Activated naive CD4-positive, alpha-beta T cell treated with anti-CD3 and anti-CD28 coated beads, Interleukin-2, amount 50 U/mL, for 24 hours (primary cell): Measurements from ENCODE around the gene TAOK1.
"Not testable (repeated sequence)": the region's sequence is repeated elsewhere in the genome, so short reads cannot be mapped to it uniquely, and the experiment has no call there.

Experiments used
- H3K27ac Mint-ChIP-seq: one replicate; pipeline ENCODE4 v1.8.0; 2021; ENCODE audit warnings: mild to moderate bottlenecking, mixed read lengths
- H3K27me3 Mint-ChIP-seq: one replicate; pipeline ENCODE4 v1.8.0; 2021; ENCODE audit warnings: mixed read lengths
- H3K36me3 Mint-ChIP-seq: one replicate; pipeline ENCODE4 v1.8.0; 2021; ENCODE audit warnings: mixed read lengths
- H3K4me1 Mint-ChIP-seq: one replicate; pipeline ENCODE4 v1.8.0; 2021; ENCODE audit warnings: mixed read lengths
- H3K4me3 Mint-ChIP-seq: one replicate; pipeline ENCODE4 v1.8.0; 2021; ENCODE audit warnings: mild to moderate bottlenecking, mixed read lengths
- H3K9me3 Mint-ChIP-seq: one replicate; pipeline ENCODE4 v1.8.0; 2021; ENCODE audit warnings: mixed read lengths

TAOK1 gene

DNA sequence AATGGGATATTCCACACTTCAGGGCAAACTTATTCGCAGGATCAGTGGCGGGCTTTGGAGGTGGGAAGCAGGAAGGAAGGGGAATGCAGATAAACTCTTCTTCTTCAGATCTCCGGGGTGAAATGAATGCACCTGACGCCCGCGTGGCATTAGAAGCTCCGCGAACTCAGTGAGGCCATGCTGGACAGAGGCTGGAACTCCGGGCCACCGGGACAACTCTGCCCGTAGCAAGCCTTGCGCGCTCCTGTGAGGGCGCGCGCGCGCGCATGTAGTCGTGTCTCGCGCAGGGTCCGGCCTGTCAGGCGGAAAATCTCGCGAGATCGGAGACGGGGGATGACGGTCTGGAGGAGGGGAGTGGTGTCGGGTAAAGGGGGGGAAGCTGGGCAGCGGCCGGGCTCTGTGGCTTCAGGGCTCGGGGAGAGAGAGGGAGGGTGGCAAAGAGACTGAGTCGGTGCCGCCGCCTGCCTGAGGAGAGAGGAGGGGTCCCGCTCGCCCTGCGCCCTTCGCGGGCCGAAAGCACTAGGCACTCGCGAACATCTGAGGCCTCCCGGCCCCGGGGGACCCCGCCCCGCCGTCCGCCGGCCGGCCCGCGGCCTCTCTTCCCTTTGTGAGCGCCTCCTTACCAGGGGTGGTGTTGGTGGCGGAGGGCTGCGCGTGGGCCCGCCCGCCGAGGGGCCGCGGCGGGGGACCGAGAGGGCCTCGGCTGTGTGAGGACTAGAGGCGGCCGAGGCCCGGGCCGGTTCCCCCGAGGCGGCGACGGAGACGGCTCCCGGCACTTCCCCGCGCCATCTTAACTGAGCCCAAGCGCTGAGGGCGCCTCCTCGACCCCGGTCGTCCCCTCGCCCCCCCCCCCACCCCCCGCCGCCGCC, at the start of gene TAOK1:
TSS of gene TAOK1 (plus strand) at position 382 of the 869 bp plus-strand sequence. CDS start 61,186 bp downstream, outside the sequence.
- H3K27me3 Mint-ChIP-seq = no peaks in the 10 kb centered on the region
- peaks cover 43% of the 10 kb centered on the region for H3K4me1 Mint-ChIP-seq
- H3K4me3 Mint-ChIP-seq = peak within 1 kb of the TSS; percentile 95
- H3K36me3 Mint-ChIP-seq = peaks cover 5% of the 10 kb centered on the region
- H3K27ac Mint-ChIP-seq = peak within 1 kb of the TSS; percentile 96
- H3K9me3 Mint-ChIP-seq = no peaks in the 10 kb centered on the region

DNA sequence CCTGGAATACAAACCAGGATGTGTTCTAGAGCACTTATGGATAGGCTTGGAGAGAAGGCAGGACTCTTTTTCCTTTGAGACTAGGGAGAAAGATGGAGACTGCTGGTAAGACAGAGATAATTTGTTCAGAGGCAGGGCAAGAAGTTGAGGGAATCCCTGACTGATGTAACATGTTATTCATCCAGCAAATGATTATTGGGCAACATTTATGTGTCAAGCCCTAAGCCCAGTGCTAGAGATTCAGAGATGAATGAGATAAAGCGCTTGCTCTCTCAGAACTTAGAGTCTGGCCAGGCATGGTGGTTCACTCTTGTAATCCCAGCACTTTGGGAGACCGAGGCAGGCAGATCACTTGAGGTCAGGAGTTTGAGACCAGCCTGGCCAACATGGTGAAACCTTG, 48.4 kb upstream of the TAOK1 start:
- H3K27ac Mint-ChIP-seq = no peak overlapping the region
- H3K4me1 Mint-ChIP-seq = no peaks in the 10 kb centered on the region
- H3K4me3 Mint-ChIP-seq = no peak overlapping the region
- H3K36me3 Mint-ChIP-seq = no peaks in the 10 kb centered on the region
- H3K9me3 Mint-ChIP-seq = no peaks in the 10 kb centered on the region
- H3K27me3 Mint-ChIP-seq = no peaks in the 10 kb centered on the region

DNA sequence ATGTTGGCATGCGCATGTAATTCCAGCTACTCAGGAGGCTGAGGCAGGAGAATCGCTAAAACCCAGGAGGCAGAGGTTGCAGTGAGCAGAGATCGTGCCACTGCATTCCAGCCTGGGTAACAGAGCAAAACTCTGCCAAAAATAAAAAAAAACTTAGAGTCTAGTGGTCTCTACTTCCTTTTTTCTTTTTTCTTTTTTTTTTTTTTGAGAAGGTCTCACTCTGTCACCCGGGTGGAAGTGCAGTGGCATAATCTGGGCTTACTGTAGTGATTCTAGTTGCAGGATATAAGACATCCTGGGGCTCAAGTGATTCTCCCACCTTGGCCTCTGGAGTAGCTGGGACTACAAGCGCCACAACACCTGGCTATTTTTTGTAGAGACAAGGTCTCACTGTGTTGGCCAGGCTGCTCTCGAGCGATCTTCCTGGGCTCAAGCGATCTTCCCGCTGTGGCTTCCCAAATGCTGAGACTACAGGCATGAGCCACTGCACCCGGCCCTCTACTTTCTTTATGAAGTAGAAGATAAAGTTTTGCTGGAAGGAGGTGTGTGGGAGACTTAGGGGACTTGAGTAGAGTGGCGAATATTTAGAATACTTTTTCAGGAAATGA, 47.9 kb upstream of the TAOK1 start:
- no peaks in the 10 kb centered on the region for H3K36me3 Mint-ChIP-seq
- no peak overlapping the region for H3K27ac Mint-ChIP-seq
- no peak overlapping the region for H3K4me3 Mint-ChIP-seq
- H3K27me3 Mint-ChIP-seq = no peaks in the 10 kb centered on the region
- no peaks in the 10 kb centered on the region for H3K4me1 Mint-ChIP-seq
- H3K9me3 Mint-ChIP-seq = no peaks in the 10 kb centered on the region

DNA sequence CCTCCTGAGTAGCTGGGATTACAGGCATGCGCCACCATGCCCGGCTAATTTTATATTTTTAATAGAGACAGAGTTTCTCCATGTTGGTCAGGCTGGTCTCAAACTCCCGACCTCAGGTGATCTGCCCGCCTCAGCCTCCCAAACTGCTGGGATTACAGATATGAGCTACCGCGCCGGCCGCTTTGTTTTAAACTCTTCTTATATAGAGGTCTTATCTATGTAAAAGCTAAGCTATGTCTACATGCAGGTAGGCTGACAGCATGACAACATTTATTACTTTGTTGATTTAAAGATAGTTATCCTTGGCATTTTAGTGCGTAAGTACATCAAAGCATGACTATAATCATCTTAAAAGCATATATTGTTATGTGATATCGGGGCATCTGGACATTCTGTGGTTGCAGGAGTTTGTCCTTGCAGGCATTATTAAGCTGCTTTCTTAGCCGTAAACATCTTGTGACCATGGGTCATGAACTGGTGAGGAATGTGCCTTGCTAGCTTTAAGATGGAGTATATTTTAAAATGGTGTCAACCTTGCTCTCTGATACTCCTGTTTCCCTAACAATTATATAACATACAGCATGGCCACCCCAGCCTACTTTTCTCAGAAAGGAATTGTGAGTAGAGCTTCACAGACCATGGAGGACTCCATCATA, 45.8 kb upstream of the TAOK1 start:
- Mint-ChIP-seq H3K4me3 (no peak overlapping the region), H3K4me1 (no peaks in the 10 kb centered on the region), H3K27me3 (no peaks in the 10 kb centered on the region), H3K9me3 (no peaks in the 10 kb centered on the region), H3K27ac (no peak overlapping the region), H3K36me3 (no peaks in the 10 kb centered on the region)

DNA sequence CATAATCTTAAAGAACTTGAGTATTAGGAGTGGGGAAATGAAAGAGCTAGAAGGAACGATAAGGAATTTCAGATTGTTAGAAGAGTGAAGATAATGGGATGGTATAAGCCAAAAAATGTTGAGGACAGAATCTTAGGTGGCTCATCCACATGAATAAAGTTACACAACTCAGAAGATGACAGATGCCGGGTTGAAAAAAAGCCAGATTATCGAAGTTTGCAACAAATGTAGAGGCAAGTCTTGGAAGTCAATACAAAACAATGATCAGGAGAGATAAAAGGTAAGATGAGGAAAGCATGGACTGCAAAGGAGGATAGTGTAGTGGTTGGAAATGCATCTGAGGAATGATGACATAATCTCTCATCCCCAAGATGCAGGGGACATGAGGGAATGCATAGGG, 45.1 kb upstream of the TAOK1 start:
- no peaks in the 10 kb centered on the region for H3K4me1 Mint-ChIP-seq
- H3K36me3 Mint-ChIP-seq = no peaks in the 10 kb centered on the region
- peaks cover 1% of the 10 kb centered on the region for H3K27me3 Mint-ChIP-seq
- no peak overlapping the region for H3K4me3 Mint-ChIP-seq
- no peaks in the 10 kb centered on the region for H3K9me3 Mint-ChIP-seq
- no peak overlapping the region for H3K27ac Mint-ChIP-seq

DNA sequence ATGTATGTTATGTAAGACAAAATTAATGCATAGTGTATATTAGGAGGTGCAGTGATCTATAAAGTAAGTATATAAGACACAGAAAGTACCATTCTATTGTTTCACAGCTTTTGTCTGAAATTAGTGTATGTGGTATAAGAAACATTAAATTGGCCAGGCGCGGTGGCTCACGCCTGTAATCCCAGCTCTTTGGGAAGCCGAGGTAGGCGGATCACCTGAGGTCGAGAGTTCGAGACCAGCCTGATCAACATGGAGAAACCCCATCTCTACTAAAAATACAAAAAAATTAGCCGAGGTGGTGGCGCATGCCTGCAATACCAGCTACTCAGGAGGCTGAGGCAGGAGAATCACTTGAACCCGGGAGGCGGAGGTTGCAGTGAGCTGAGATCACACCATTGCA, 44.7 kb upstream of the TAOK1 start:
- H3K4me3 Mint-ChIP-seq, H3K4me1 Mint-ChIP-seq, H3K36me3 Mint-ChIP-seq, H3K27me3 Mint-ChIP-seq, H3K27ac Mint-ChIP-seq, H3K9me3 Mint-ChIP-seq: not testable (repeated sequence)

DNA sequence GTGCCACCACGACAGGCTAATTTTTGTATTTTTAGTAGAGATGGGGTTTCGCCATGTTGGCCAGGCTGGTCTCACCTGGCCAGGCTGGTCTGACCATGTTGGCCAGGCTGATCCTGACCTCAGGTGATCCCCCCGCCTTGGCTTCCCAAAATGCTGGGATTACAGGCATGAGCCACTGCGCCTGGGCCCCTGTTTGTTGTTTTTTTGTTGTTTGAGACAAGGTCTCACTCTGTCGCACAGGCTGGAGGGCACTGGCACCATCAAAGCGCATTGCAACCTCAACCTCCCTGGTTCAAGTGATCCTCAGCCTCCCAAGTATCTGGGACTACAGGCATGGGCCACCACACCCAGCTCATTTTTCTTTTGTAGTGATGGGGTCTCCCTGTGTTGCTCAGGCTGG, 43.7 kb upstream of the TAOK1 start:
- Mint-ChIP-seq H3K36me3 (no peaks in the 10 kb centered on the region), H3K27me3 (peaks cover 1% of the 10 kb centered on the region), H3K4me3 (no peak overlapping the region), H3K4me1 (no peaks in the 10 kb centered on the region), H3K9me3 (no peaks in the 10 kb centered on the region), H3K27ac (no peak overlapping the region)

DNA sequence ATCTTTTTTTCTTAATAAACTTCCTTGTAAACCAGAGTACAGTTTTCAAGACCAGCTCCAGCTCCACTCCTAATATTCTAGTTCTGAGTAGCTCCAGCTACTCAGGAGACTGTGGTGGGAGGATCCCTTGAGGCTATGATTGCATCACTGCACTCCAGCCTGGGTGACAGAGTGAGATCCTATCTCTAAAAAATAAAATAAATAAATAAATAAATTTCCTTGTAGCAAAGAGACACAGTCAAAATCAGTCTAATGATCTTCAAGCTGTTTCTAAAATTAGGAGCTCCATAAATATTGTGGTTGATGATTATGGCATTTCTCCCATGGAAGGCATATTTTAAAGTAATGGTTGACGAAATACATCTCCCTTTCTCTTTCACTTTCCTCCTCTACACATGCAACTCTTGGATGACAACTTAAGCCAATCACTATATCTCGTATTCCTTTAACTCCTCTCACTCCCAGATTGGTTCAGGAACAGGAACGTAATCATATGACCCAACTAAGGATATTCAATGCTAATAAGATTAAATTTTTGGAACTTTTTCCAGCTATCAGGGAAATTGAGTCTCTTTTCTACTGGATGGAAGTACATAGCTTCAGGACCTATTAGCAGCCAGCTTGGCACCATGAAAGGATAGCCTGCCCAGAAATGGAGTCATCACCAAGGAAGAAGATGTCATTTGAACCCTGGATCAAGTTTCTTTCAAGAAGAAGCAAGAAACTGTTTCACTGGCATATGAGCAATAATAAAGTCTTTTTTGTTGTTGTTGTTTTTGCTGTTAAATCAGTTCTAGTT, 42.1 kb upstream of the TAOK1 start:
- no peak overlapping the region for H3K27ac Mint-ChIP-seq
- H3K4me3 Mint-ChIP-seq = no peak overlapping the region
- H3K27me3 Mint-ChIP-seq = peaks cover 1% of the 10 kb centered on the region
- no peaks in the 10 kb centered on the region for H3K4me1 Mint-ChIP-seq
- H3K36me3 Mint-ChIP-seq = no peaks in the 10 kb centered on the region
- H3K9me3 Mint-ChIP-seq = no peaks in the 10 kb centered on the region

DNA sequence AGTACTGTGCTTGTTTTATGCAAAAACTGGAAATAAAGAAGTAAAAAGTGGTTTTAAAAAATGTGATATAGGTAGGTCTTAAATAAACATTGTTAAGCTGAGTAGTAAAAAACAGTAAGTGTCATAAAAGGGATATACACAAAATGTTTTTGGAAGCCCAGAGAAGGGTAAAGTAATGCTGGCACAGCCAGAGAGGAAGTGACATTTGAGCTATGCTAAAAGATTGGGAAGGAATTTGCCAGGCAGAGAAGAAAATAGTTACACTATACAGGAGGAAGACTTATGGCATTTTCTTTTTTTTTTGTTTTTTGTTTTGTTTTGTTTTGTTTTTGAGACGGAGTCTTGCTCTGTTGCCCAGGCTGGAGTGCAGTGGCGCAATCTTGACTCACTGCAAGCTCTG, 40.8 kb upstream of the TAOK1 start:
- H3K27me3 Mint-ChIP-seq = peaks cover 1% of the 10 kb centered on the region
- no peak overlapping the region for H3K27ac Mint-ChIP-seq

DNA sequence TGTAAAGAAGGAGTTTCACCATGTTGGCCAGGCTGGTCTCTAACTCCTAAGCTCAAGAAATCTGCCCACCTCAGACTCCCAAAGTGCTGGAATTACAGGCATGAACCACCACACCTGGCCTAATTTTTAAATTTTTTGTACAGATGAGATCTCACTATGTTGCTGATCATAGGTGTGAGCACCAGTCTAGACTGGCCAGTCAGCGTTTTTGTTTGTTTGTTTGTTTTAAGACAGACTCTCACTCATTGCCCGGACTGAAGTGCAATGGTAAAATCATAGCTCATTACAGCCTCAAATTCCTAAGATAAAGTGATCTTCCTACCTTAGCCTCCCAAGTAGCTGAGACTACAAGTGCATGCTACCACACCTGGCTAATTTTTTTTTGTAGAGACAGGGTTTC, 38.0 kb upstream of the TAOK1 start:
- Mint-ChIP-seq H3K27ac (no peak overlapping the region), H3K4me3 (no peak overlapping the region), H3K36me3 (no peaks in the 10 kb centered on the region), H3K9me3 (no peaks in the 10 kb centered on the region), H3K27me3 (peaks cover 1% of the 10 kb centered on the region), H3K4me1 (no peaks in the 10 kb centered on the region)

More for the DNA sequence above, 40.8 kb upstream of the TAOK1 start:
- Mint-ChIP-seq H3K4me3 (no peak overlapping the region), H3K9me3 (no peaks in the 10 kb centered on the region), H3K36me3 (no peaks in the 10 kb centered on the region), H3K4me1 (no peaks in the 10 kb centered on the region)

DNA sequence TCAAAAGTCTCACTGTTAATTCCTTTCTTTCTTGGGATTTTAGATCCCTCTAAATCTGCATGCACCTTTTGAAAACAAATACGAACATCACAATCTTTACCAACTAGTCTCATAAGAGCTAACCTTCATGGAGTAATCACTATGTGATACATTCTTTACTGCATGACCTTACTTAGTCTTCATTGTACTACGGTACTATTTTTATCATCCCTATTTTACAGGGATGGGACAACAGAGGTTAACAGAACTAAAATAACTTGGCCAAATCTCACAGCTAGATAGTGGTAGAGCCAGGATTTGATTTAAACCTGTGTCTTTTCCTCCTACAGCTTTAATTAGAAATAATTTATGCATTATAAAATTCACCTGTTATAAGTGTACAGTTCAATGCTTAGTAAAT, 32.9 kb upstream of the TAOK1 start:
- no peaks in the 10 kb centered on the region for H3K36me3 Mint-ChIP-seq
- no peaks in the 10 kb centered on the region for H3K9me3 Mint-ChIP-seq
- H3K27ac Mint-ChIP-seq = no peak overlapping the region
- no peaks in the 10 kb centered on the region for H3K4me1 Mint-ChIP-seq
- no peak overlapping the region for H3K4me3 Mint-ChIP-seq
- no peaks in the 10 kb centered on the region for H3K27me3 Mint-ChIP-seq

DNA sequence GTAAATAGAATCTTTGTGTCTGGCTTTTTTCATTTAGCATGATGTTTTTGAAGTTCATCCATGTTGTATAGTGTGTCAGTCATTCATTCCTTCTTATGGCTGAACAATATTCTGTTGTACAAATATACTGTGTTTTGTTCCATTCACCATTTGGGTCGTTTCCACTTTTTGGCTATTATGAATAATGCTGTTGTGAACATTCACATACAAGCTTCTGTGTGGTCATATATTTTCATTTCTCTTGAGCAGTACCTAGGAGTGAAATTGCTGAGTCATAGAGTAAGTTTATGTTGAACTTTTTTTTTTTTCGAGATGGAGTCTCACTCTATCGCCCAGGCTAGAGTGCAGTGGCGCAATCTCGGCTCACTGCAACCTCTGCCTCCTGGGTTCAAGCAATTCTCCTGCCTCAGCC, 32.3 kb upstream of the TAOK1 start:
- no peaks in the 10 kb centered on the region for H3K4me1 Mint-ChIP-seq
- H3K36me3 Mint-ChIP-seq = no peaks in the 10 kb centered on the region
- no peaks in the 10 kb centered on the region for H3K27me3 Mint-ChIP-seq
- no peak overlapping the region for H3K27ac Mint-ChIP-seq
- H3K9me3 Mint-ChIP-seq = no peaks in the 10 kb centered on the region
- H3K4me3 Mint-ChIP-seq = no peak overlapping the region

DNA sequence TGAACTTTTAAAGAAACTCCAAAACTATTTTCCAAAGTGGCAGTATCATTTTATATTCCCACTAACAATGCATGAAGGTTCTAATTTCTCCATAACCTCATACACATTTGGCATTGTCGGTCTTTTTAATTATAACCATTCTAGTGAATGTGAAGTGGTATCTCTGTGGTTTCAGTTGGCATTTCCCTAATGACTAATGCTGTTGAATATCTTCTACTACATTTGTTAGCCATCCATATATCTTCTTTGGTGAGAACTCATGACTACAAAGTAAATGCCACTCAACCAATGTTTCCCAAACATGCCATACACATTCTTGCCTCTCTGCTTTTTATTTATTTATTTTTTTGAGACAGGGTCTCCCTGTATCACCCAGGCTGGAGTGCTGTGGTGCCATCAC, 31.7 kb upstream of the TAOK1 start:
- no peak overlapping the region for H3K4me3 Mint-ChIP-seq

DNA sequence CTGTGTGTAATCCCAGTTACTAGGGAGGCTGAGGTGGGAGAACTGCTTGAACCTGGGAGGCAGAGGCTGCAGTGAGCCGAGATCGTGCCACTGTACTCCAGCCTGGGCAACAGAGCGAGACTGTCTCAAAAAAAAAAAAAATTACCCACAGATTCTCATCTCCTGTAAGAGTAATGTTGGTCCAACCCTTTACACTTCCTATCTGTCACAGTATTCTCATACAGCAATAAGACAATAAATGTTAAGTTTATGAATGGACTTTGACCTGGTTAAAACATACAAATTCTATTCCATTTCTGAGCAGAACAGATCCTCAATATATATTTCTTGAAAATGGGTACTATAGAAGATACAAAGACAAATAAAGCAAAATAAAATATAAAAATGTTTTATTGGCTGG, 30.4 kb upstream of the TAOK1 start:
- no peaks in the 10 kb centered on the region for H3K36me3 Mint-ChIP-seq
- no peaks in the 10 kb centered on the region for H3K27me3 Mint-ChIP-seq
- no peak overlapping the region for H3K27ac Mint-ChIP-seq
- H3K9me3 Mint-ChIP-seq = no peaks in the 10 kb centered on the region
- H3K4me3 Mint-ChIP-seq = no peak overlapping the region
- H3K4me1 Mint-ChIP-seq = no peaks in the 10 kb centered on the region

More for the DNA sequence above, 31.7 kb upstream of the TAOK1 start:
- Mint-ChIP-seq H3K4me1 (no peaks in the 10 kb centered on the region), H3K9me3 (no peaks in the 10 kb centered on the region), H3K27me3 (no peaks in the 10 kb centered on the region), H3K27ac (no peak overlapping the region), H3K36me3 (no peaks in the 10 kb centered on the region)

DNA sequence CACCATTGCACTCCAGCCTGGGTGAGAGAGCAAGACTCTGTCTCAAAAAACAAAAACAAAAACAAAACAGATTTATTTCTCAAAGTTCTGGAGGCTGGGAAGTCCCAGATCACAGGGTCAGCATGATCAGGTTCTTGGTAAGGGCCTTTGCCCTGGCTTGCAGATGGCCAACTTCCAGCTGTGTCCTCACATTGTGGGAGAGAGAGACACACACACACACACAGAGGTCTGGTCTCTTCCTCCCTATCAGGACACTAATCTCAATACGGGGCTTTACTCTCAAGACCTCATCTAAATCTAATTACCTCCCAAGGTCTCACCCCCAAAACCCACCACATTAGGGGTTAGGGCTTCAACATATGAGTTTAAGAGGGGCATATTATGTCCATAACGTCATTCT, 26.4 kb upstream of the TAOK1 start:
- Mint-ChIP-seq H3K27me3 (no peaks in the 10 kb centered on the region), H3K27ac (no peak overlapping the region), H3K4me3 (no peak overlapping the region), H3K9me3 (no peaks in the 10 kb centered on the region), H3K36me3 (no peaks in the 10 kb centered on the region), H3K4me1 (no peaks in the 10 kb centered on the region)
